ENCODE results near the gene TFF3. TPM values are rescaled to one million over a fixed set of nuclear protein-coding genes. Genes with fewer than 3 reads are reported as not detected.

The TFF3 gene
- total RNA-seq, 2 donors from 2014 or later: 2,373 to 4,154 TPM

DNA sequence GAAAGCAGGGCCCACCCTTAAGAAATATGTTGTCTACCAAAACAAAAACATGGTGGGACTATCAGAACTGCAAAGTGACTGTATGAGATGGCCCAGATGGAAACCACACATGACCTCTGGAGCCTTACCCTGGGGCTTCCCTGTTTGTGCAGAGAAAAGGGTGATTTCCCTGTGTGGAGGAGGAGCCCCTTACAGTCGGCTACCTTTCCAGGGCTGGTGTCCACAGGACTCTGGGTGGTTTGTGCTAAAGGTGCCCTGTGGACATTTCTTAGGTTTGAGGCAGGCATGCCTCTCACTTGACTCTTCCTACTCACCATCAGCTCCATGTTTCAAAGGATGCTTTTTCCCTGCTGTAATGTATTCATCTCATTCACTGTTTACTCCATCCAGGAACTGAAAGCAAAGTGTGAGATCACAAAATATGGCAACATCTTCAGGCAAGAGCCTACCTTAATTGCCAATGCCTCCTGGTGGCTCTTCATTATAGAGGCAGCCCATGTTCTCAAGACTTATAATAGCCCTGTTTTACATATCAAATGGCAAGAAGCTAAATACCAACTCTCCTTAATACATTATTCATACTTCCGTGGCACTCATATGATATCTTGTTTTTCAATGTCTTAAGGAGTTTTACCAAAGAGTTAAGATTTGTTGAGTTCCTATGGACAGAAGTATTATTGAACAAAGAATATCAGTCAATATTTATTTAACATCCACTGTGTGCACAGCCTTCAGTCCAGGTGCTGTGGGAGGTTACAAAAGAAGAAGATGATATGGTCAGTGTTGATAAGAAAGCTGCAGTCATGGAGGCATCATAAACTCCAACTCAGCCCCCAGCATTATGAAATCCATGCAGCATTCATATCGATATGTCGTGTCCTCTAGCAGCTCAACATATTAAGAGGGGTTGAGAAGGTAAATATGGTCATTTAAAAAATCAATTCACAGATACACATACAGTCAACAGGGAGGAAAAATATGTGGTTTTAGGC lies 15.5 kb upstream of the TFF3 start:
- Histone ChIP-seq H3K27ac (peak overlapping the region; percentile 73), H3K27me3 (peaks cover 3% of the 10 kb centered on the region), H3K4me3 (no peak overlapping the region), H3K36me3 (no peaks in the 10 kb centered on the region), H3K9me3 (no peaks in the 10 kb centered on the region), H3K4me1 (peaks cover 9% of the 10 kb centered on the region), H3K9ac (ENCODE audit: low read depth in 2 of 2, low read length in 2 of 2) (no peak overlapping the region)
- TF ChIP-seq, protein P1, sequence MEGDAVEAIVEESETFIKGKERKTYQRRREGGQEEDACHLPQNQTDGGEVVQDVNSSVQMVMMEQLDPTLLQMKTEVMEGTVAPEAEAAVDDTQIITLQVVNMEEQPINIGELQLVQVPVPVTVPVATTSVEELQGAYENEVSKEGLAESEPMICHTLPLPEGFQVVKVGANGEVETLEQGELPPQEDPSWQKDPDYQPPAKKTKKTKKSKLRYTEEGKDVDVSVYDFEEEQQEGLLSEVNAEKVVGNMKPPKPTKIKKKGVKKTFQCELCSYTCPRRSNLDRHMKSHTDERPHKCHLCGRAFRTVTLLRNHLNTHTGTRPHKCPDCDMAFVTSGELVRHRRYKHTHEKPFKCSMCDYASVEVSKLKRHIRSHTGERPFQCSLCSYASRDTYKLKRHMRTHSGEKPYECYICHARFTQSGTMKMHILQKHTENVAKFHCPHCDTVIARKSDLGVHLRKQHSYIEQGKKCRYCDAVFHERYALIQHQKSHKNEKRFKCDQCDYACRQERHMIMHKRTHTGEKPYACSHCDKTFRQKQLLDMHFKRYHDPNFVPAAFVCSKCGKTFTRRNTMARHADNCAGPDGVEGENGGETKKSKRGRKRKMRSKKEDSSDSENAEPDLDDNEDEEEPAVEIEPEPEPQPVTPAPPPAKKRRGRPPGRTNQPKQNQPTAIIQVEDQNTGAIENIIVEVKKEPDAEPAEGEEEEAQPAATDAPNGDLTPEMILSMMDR (IDR thresholded peaks at IDR 0.05): no peak
- DNase-seq: peak; percentile 19
- intact Hi-C loops (cut with DNase I): no loop called here

DNA sequence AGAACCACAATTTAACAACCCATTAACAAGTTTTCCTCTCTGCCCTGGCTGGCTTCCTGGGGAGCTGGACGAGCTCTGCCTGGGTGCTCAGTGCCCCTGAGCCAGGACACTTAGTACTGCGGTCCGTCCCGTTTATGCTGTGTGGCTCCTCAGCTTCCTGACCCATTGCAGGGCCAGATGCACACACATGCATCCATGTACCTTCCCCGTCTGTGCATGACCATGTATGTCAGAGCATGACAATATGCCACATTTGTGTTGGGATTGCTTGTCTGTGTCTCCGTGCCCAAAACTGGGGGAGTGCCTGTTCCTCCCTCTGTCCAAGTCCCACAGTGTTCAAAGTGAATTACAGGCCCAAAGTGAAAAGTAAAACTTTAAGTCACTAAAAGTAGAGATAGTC lies 9.7 kb upstream of the TFF3 start:
- no peak overlapping the region for H3K9ac ChIP-seq (ENCODE audit: low read depth in 2 of 2, low read length in 2 of 2)
- DNase-seq: peak; percentile 12
- H3K4me3 ChIP-seq: no peak overlapping the region
- intact Hi-C loops (cut with DNase I): no loop called here
- no peak overlapping the region for H3K27ac ChIP-seq
- no peaks in the 10 kb centered on the region for H3K9me3 ChIP-seq
- H3K27me3 ChIP-seq: no peaks in the 10 kb centered on the region
- peaks cover 3% of the 10 kb centered on the region for H3K4me1 ChIP-seq
- TF ChIP-seq, protein P1 (IDR thresholded peaks at IDR 0.05): no peak
- H3K36me3 ChIP-seq: no peaks in the 10 kb centered on the region

DNA sequence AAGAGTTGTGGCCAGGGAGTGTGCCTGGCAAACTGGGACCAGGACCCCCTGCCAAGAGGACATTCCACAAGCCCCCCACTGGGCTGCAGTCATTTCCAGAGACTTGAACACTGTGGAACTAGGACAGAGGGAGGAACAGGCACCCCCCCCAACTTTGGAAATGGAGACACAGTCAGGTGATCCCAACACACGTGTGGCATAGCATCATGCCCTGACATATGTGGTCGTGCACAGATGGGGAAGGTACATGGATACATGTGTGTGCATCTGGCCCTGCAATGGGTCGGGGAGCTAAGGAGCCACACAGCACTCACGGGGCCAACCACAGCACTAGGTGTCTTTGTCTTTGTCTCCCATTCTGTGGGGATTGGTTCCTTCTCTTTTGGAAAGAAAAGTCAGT lies 6.6 kb upstream of the TFF3 start:
- Histone ChIP-seq H3K27me3 (no peaks in the 10 kb centered on the region), H3K27ac (no peak overlapping the region), H3K4me1 (no peaks in the 10 kb centered on the region), H3K9ac (ENCODE audit: low read depth in 2 of 2, low read length in 2 of 2) (no peak overlapping the region), H3K36me3 (no peaks in the 10 kb centered on the region), H3K9me3 (no peaks in the 10 kb centered on the region), H3K4me3 (no peak overlapping the region)
- intact Hi-C loops (cut with DNase I): no loop called here
- TF ChIP-seq, protein P1 (IDR thresholded peaks at IDR 0.05): no peak
- no peak for DNase-seq

DNA sequence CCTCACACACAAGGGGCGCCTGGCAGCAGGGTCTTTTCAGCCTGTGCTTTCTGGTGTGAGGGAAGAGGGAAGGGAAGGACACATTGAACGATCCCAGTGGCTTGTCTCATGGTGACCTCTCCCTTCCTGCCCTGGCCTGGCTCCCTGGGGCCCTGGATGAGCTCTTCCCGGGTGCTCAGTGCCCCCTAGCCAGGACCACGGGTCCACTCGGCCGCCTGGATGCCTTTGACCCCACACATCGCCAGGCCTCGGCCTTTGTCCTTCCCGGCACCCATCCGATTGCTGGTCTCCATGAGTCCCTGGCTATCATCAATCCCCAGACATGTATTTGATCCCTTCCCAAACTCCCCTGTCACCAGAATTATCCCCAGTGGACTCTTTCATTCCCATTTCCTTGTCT lies 6.0 kb upstream of the TFF3 start:
- TF ChIP-seq, protein P1 (IDR thresholded peaks at IDR 0.05): no peak
- Histone ChIP-seq H3K36me3 (no peaks in the 10 kb centered on the region), H3K27me3 (no peaks in the 10 kb centered on the region), H3K4me1 (no peaks in the 10 kb centered on the region), H3K9me3 (no peaks in the 10 kb centered on the region), H3K27ac (no peak overlapping the region), H3K4me3 (no peak overlapping the region), H3K9ac (ENCODE audit: low read depth in 2 of 2, low read length in 2 of 2) (no peak overlapping the region)
- intact Hi-C loops (cut with DNase I): no loop called here
- DNase-seq: no peak

DNA sequence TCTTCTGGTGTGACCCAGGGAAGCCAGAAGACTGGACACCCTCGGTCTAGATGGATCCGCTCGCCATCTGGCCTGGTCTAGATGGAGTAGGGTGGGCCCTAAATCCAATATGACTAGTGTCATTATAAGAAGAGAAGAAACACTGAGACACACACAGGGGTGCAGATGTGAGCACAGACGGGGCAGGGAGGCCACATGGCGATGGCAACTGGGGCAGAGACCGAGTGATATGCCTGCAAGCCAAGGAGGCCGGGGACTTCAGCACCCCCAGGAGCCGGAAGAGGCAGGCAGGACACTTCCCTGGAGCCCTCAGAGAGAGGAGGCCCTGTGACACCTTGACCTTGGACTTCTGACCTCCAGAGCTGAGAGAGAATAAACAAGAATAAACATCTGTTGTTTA lies 5.6 kb upstream of the TFF3 start:
- Histone ChIP-seq H3K27ac (no peak overlapping the region), H3K4me1 (no peaks in the 10 kb centered on the region), H3K4me3 (no peak overlapping the region), H3K27me3 (no peaks in the 10 kb centered on the region), H3K36me3 (no peaks in the 10 kb centered on the region), H3K9ac (ENCODE audit: low read depth in 2 of 2, low read length in 2 of 2) (no peak overlapping the region), H3K9me3 (no peaks in the 10 kb centered on the region)
- peak; percentile 17 for DNase-seq
- TF ChIP-seq, protein P1 (IDR thresholded peaks at IDR 0.05): no peak
- intact Hi-C loops (cut with DNase I): no loop called here
